GM21786 (cell line): ENCODE results near the gene SNTG2.
"Not testable (repeated sequence)": the region's sequence is repeated elsewhere in the genome, so short reads cannot be mapped to it uniquely, and the experiment has no call there.

Experiments
- ATAC-seq: cut with Tn5 transposase; IDR thresholded peaks from one replicate; pipeline ENCODE4 v1.9.1; 2021; ENCODE audit not compliant: unreplicated experiment

Gene SNTG2

DNA sequence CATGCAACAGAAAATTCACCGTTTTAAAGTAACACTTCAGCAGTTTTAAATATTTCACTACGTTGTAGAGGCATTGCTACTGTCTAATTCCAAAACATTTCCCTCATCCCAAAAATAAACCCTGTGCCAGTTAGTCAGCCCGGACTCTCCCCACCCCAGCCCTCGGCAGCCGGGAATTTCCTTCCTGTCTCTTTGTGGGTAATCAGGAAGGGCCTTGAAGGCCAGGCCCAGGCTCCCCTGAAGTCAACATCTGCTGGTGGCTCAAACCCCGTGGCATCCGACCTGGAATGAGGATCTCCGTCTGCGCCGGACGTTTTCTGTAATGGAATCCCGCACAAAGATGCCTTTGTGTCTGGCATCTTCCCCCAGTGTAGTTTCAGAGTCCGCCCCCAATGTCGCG lies 219.6 kb downstream of the SNTG2 start:
- ATAC-seq: no peak

DNA sequence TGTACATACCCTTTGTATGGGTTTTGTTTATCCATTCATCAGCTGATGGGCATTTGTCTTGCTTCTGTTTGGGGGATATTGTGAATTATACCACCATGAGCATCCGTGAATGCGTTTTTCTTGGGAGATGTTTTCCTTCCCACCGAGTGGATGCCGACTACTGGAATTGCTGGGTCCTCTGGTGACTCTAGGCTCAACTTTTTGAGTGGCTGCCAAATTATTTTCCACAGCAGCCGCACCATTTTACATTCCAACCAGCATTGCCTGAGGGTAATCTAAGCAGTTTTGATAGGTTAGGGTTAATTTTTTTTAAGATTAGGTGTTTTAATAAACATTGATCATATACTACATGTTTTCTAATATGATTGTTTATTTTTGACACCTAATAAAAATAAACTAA lies 220.1 kb downstream of the SNTG2 start:
- ATAC-seq: no peak

DNA sequence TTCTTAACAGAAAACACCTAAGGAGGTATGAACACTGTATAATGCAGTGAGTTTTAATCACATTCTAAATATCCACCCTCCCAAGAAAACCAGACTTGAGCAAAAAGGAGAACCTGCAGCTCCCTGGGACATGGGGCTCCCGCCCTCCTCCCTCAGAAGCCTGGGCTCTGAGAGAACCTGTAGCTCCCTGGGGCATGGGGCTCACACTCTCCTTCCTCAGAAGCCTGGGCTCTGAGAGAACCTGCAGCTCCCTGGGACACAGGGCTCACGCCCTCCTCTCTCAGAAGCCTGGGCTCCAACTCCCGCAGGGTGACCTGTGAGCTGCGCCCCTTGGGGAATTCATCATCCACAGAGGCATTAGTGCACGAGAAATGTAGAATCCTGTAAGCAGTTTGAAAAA lies 222.9 kb downstream of the SNTG2 start:
- ATAC-seq: no peak

DNA sequence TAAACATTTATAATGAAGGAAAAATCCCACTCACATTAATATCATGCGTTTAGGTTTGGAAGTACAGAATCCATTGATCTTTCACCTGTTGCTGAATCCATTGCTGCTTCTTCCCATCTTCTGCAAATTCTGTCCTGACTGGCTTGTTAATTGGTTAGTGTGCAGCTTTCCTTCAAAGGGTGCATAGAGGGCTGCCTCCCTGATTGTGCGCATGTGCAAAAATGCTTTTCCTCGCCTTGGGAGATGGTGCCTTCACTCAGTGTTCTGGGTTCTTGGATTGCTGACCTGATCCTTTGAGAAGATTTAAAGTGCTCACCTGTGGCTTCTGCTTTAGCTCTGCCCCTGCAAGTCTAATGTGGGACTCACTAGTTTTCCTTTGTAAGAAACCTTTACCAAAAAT lies 231.2 kb downstream of the SNTG2 start:
- ATAC-seq: no peak

DNA sequence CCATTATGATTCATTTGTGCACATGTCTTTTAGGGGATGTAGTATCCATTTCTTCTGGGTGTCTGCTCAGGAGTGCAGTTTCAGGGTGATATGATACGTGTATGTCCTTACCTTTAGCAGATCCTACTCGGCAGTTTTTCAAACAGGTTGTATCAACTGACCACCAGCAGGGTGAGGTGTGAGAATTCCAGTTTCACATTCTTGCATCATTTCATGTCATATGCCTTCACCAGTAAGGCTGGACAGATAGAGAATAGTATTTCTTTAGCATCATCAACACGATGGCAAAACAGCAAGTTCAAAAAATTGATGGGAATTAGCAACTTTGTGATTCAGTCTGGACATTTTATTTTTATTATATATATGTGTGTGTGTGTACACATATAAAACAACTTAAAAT lies 232.7 kb downstream of the SNTG2 start:
- ATAC-seq: no peak

DNA sequence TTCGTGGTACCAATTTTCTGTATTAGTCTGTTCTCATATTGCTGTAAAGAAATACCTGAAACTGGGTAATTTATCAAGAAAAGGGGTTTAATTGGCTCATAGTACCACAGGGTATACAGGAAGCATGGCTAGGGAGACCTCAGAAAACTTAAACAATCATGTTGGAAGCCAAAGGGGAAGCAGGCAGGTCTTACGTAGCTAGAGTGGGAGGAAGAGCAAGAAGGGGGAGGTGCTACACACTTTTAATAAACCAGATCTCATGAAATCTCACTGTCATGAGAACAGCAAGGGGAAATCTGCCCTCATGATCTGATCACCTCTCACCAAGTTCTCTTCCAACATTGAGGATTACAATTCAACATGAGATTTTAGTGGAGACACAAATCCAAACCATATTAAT lies 235.8 kb downstream of the SNTG2 start:
- no peak for ATAC-seq

DNA sequence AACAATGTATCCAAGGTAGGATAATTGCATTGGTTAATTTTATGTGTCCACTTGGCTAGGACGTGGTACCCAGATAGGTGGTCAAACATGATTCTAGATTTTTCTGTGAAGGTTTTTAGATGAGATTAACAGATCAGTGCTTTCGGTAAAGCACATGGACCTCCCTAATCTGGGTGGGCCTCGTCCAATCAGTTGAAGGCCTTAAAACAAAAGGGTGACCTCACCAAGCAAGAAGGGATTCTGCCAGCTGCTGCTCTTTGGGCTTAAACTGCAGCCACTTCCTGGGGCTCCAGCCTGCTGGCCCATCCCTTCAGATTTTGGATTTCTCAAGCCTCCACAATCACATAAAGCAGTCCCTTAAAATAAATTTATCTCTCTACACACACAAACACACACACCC lies 236.5 kb downstream of the SNTG2 start:
- ATAC-seq: no peak

DNA sequence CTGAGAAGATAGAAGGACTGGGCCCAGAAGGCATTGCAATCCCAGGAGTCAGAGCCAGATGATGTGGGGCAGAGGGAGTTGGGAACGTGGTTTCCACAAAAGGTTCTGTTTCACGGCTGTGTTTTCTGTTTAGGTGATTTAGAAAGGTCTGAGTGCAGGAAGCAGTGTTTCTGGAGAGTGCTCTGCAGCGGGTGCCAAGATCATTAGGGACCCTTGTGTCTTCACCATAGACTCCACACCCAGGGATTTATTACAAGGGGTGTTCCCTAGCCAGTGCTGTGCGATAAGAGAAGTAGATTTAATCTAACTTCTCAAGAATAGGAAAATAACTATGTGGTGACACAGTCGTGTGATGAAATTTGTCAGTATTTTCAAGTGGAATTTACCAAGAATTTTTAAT lies 241.5 kb downstream of the SNTG2 start:
- no peak for ATAC-seq

DNA sequence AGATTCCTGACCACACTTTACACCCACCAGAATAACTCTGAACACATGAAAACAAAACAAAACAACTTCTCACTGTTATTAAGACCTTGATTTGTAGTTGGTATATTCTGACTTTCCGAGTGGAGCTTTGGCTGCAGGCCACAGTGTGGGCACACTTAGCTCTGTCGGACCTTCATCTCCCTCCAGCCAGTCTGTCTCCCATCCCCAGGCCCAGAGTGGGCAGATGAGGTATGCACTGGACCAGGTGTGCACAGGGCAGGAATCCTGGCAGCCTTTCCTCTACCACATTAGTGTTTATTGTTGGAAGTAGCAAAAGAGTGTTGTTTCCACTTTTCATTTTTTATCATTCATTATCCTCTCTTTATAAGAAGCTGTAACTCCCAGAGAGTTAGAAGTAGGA lies 243.2 kb downstream of the SNTG2 start:
- ATAC-seq: no peak

DNA sequence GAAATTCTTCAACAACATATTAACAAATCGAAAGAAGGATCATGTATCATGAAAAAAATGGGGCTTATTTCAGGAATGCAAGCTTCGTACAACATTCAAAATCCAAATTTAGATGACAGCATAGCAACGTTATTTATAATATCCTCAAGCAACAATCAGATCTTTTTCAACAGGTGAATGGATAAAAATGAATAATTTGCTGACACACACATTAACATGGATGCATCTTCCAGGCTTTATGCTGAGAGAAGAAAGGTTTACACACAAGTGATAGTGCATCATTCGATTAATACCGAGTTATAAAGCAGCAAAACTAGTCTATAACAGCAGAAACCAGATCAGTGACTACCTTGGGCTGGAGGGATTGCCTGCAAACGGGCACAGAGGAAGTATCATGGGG lies 253.1 kb downstream of the SNTG2 start:
- no peak for ATAC-seq

DNA sequence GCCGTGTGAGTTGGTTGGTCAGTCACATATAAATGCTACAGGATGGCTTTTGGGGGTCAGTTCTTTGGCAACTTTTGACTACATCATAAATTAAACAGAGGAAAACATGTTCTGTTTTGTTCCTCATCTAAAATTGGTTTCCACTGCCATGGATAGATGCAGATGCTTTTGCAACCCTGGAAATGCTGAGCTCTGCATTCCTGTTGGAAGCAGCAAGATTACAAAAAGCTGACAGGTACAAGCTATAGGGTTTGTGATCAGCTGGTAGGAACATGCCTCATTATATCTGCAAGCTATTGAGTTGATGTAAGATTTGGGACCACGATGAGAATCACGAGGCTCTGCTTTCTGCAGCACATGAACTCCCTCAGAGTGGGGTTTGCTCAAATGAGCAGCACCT lies 255.2 kb downstream of the SNTG2 start:
- no peak for ATAC-seq

DNA sequence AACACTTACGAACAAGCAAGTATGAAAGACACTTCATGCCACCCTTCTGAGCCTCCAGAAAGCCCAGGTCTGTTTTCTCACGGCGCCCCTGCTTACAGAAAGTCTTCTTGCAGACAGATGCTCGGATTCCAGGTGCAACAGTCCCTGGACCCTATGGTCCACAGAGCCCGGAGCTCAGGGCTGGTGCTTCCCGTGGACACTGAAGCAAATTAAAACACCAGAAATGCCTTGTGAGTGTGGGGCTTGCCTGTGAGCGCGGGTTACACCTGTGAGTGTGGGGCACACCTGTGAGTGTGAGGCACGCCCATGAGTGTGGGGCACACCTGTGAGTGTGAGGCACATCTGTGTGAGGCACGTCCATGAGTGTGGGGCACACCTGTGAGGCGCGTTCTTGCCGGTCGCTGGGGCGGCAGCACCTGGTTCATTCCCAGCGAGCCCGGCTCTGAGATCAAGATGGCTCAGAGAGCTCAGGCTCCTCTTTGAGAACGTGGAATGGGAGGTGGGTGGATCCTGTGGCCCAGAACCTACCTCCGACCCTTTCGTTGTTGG lies 257.4 kb downstream of the SNTG2 start:
- no peak for ATAC-seq

DNA sequence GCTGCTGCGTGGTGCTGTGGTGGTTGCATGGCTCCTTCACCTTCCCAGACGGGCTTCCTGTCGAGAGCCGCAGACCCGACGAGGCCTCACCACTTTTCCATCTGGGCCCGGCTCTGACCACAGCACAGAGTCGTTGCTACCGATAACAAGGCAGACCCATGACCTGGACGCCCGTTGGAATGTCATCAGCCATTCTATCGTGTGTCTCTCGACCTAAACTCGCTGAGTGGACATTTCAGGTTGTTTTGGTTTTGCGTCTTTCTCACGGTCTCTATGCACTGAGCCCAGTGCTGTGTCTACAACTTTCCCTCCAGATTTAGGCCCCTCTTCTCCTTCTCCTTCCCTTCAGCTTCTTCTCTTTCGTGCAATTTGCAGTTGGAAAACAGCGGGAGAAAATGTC lies 257.9 kb downstream of the SNTG2 start:
- ATAC-seq: no peak

DNA sequence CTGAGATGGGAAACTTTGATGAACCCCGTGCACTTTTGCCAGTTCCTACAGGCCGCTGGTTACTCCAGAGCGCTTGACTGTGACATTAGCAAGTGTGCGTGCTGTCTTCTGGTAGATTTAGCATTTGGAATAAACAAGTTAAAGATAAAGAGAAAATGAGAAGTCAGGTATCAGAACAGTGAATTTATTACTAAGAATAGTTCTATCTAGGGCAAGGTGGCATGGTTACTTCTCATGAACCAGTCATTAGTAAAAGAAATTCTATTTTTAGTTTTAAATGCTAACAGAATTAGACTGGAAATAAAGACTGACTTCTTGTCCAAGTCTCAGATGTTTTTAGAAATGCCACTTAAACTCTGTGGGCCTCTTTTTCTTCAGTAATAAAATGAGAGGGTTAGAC lies 258.6 kb downstream of the SNTG2 start:
- no peak for ATAC-seq

DNA sequence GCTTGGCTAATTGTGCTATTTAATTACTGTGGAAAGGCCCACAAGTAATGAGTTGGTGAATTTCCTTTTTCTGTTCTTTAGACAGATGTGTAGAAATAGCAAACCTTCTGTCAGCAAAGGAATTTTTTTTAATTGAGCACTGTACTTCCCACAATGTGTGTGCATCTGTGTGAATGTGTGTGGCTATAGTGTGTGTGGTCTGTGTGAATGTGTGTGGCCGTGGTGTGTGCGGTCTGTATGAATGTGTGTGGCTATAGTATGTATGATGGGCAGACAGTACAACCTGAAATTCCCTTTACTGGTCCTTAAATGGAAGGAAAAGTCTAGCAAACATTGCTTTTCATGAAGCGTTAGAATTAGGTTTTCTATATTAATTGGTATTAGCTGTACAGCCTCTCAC lies 259.1 kb downstream of the SNTG2 start:
- no peak for ATAC-seq

DNA sequence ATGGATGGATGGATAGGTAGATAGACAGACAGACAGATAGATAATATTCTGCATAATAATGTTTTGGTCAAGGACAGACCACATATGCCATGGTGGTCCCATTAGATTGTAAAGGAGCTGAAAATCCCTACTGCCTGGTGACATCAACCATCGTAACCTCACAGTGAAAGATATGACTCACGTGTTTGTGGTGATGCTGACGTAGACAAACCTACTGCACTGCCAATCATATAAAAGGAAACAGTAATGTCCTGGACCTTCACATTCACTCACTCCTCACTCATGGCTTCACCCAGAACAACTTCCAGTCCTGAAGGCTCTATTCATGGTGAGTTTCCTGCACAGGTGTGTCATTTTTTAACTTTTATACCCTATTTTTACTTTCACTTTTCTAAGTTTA lies 259.7 kb downstream of the SNTG2 start:
- no peak for ATAC-seq

DNA sequence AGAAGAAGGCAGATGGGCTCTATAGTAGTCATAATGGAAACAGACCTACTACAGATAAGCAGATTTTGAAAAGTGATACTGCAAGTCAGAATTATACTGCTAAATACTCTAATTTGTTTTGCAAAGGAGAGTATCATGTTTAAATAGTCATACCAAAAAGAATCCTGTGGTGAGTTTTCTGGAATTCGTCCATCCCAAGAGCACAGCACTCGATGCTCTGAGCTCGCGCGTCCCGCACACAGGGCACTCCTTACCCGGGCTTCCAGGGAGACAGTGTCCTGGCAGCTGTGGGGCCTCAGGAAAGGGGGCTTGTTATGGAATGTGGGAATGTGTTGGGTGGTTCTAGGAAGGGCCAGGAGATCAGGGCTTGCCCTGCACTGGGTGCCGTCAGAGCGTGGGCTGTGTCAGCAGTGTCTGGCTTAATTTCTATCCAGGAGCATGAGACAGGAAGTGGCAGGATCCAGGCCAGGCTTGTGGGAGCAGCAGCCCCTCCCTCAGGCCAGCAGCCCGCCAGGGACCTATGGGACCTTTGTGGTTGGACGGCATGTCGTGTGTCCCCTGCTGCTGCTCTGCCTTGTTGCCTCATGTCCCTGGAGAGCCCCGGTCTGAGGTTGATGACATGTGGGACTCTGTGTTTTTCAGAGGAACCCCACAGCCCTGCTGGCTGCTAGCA lies 269.4 kb downstream of the SNTG2 start:
- no peak for ATAC-seq

DNA sequence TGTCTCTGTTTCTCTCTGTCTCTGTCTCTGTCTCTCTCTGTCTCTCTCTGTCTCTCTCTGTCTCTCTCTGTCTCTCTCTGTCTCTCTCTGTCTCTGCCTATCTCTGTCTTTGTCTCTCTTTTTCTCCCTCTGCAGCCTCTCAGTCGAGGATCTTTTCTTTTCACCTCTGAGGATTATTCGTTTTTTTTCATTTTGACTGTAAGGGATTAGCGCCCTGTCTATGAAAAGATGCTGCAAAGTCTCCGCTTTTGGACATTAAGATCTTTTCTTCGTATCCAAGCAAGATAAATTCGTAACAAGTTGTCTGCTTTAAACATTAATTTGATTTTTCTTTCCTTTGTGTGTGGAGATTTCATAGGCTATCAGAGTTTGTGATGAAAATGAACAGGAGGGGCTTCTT lies 271.4 kb downstream of the SNTG2 start:
- ATAC-seq: no peak

DNA sequence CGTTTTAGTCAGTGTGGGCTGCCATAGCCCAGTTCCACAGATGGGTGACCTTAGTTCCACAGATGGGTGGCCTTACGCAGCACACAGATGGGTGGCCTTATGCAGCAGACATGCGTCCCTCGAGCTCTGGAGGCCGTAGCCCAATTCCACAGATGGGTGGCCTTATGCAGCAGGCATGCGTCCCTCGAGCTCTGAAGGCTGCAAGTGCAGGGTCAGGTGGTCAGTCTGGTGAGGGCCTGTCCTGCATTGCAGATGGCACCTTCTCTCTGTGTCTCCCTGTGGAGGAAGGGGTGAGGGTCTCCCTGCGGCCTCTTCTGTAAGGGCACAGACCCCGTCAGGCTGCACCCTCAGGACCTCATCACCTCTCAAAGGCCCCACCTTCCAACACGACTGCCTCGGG lies 273.1 kb downstream of the SNTG2 start:
- ATAC-seq: no peak

DNA sequence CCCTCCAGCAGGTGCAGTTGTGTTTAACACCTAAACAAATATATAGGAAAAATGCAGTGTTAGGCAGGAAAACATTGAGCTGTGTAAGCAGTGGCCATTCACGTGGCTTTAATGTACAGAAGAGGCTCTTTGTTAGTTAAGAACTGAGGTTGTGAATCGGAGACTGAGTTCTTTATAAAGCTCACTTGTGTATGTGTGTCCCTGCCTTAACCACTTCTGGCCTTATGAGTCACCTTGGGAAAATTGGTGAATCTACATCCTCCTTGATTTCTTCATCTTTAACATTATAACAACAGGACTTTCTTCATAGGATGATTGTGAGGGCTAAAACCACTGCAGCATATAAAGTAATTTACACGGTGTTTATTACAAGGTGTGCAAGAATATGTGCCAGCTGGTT lies 274.3 kb downstream of the SNTG2 start:
- no peak for ATAC-seq

DNA sequence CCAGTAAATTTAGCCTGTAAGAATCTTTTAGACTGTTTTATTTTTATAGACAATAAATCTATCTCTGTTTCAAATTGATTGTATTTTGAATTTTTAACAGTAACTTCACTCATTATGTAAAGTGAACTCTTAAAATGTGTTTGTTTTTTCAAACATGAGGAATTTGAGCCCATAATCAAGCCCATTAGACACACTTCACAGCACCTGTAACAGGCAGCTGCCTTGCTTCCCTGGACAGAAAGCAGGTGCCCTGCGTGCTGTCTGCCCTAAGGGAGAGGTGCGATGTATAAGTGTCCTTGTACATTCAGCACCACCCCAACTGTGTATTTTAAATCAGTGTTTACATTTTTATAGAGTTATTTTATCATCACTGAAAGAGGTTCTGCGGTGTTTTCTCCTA lies 276.1 kb downstream of the SNTG2 start:
- ATAC-seq: no peak

DNA sequence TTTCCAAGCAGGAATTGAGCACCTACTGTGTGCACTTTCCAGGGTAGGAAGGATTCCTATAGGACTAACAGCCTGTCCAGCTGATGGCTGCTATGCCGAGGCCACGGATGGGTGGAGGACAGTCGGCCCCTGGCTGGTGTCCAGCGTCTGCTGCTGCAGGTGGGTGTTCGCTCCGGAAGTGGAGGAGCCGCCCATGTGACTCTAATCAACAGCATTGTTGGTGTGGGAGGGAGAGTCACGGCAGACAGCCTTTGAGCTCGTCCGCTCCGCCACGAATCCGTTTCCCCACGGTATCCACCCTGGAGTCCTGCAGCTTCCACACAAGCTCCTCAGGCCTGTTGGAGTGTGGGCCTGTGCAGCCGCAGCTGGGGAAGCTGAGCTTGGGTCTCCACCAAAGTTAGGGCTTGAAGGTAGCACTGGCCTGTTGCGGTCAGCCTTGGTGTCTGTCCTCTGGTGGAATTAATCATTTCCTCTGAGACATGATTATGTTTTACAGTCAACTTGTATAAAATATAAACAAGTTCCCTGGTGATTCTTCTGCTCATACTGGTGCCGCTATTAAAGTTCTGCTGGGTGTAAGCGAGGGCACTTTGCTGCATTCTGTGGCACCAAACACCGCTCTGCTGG lies 276.7 kb downstream of the SNTG2 start:
- ATAC-seq: no peak

DNA sequence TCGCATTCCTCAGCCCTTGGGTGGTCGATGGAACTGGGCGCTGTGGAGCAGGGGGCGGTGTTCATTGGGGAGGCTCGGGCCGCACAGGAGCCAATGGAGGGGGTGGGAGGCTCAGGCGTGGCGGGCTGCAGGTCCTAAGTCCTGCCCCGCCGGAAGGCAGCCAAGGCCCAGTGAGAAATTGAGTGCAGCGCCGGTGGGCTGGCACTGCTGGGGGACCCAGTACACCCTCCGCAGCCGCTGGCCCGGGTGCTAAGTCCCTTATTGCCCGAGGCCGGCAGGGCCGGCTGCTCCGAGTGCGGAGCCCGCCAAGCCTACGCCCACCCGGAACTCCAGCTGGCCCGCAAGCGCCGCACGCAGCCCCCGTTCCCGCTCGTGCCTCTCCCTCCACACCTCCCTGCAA lies 278.9 kb downstream of the SNTG2 start:
- ATAC-seq: not testable (repeated sequence)
